Choroid plexus epithelial cell (primary cell): ENCODE measurements around the gene MYOCD.
A peak's percentile ranks its signal among the peaks of the same experiment; 100 is the strongest.

ENCODE experiments used
- DNase-seq: peaks from one replicate; pipeline ENCODE4 v3.0.0-alpha.2; 2010; ENCODE audit warnings: low read depth
- H3K4me3 ChIP-seq: 2 replicates; pipeline ENCODE4 v1.5.1; 2011; ENCODE audit warnings: low read depth, mild to moderate bottlenecking, control low read depth, low read length, moderate library complexity
- CTCF ChIP-seq: conservative IDR thresholded peaks from 2 replicates; pipeline ENCODE4 v1.5.1; 2011; ENCODE audit warnings: low read depth, mild to moderate bottlenecking, control low read depth, inconsistent platforms, low read length, moderate library complexity

Gene MYOCD

GRCh38 chr17:12765548-12765947, 99.9 kb downstream of the MYOCD start:
- H3K4me3 ChIP-seq: no peak overlapping the region
- TF ChIP-seq CTCF: no peak
- DNase-seq: peak; percentile 89

- no peak overlapping the region for H3K4me3 ChIP-seq
- no peak for DNase-seq
- TF ChIP-seq CTCF: no peak
Measured at GRCh38 chr17:12768255-12768654, 102.6 kb downstream of the MYOCD start.

GRCh38 chr17:12769981-12770380, 104.3 kb downstream of the MYOCD start:
- no peak overlapping the region for H3K4me3 ChIP-seq
- no peak for DNase-seq
- TF ChIP-seq CTCF: no peak

- DNase-seq: no peak
- H3K4me3 ChIP-seq: no peak overlapping the region
- TF ChIP-seq CTCF: no peak
Measured at GRCh38 chr17:12773153-12773552, 107.5 kb downstream of the MYOCD start.

- no peak for TF ChIP-seq CTCF
- peak overlapping the region; percentile 63 for H3K4me3 ChIP-seq
- no peak for DNase-seq
Measured at GRCh38 chr17:12789075-12789480, 123.4 kb downstream of the MYOCD start.

GRCh38 chr17:12789481-12790248, 124.0 kb downstream of the MYOCD start, which contains the start of gene ARHGAP44:
TSS of gene ARHGAP44 (plus strand) at chr17:12789498. CDS start at chr17:12789839, 341 bp downstream.
- peak within 1 kb of the TSS; percentile 63 for H3K4me3 ChIP-seq
- DNase-seq: peak; percentile 67
- no peak for TF ChIP-seq CTCF
